Activated T-cell treated with anti-CD3 and anti-CD28 coated beads for 1 hour (primary cell): Measurements from ENCODE around the gene PRSS36.
"Not testable (repeated sequence)": the region's sequence is repeated elsewhere in the genome, so short reads cannot be mapped to it uniquely, and the experiment has no call there.

Source experiments
- DNase-seq: peaks from one replicate; pipeline ENCODE4 v3.0.0-alpha.2; 2020; ENCODE audit warnings: low read depth

PRSS36 gene

DNA sequence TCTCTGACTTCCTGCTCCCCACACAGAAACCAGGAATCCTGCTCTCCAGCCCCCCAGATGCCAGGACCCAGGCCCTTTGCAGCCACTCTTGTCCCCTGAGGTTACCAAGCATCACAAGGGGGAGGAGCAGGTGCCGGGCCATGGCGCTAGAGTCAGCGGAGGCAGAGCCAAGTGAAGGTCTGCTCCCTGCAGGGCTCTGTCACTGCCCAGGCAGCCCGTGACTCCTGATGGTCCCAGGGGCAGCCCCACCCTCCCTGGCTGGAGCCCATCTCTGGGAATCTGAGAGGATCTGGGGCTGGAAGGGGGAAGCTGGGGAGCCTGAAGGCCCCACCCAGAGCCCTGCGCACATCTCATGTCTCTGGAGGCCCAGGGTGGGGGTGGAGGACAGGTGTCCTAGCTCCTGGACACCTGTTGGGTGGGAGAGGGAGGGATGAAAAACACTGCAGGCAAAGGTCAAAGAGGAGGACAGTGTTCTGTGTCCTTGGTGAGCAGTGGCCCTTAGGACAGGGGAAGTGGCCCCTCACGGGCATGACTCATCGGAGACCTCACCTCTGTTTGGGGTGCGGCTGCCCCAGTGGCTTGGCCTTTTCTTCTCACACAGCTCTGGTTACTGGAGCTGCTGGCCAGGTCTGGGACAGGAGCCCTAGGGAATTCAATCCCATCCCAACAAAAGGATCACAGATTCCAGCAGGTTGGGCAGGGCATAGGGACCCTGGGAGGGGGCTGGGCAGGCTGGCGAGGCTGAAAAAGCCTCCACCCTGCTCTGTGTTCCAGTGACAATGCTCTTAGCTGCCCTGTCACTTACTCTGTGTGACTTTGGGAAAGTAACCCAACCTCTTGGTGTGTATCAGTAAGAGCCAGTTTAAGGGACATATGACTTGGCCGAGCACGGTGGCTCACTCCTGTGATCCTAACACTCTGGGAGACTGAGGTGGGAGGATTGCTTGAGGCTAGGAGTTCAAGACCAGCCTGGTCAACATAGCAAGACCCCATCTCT lies at the start of gene PRSS36:
Gene PRSS36 (minus strand): TSS at position 173 of the 997 bp plus-strand sequence. CDS start 31 bp downstream, at position 142.
- no peak for DNase-seq

DNA sequence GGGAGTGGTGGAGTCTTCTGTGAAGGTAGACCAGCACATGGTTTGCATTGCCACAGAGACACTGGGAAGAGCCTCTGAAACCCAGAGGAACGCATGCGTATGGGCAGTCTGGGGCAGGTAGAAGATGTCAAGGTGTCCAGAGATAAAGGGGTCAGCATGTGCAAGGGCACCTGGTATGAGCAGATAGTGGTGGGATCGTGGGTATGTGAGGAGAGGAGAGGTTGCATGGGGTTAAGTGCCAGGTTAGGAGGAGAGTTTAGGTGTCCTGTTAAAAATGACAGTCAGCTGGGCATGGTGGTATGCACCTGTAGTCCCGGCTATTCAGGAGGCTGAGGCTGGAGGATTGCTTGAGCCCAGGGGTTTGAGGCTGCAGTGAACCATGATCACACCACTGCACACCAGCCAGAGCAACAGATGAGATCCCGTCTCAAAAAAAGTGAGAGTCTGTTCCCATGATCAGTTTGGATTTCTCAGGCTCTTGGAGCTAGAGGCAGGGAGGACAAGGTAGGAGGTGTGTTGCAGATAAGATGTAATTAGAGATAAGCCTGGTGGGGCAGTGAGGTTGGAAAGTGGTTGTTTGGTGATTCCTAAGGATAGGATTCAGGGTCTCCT lies 49.7 kb upstream of the PRSS36 start:
- DNase-seq = no peak

DNA sequence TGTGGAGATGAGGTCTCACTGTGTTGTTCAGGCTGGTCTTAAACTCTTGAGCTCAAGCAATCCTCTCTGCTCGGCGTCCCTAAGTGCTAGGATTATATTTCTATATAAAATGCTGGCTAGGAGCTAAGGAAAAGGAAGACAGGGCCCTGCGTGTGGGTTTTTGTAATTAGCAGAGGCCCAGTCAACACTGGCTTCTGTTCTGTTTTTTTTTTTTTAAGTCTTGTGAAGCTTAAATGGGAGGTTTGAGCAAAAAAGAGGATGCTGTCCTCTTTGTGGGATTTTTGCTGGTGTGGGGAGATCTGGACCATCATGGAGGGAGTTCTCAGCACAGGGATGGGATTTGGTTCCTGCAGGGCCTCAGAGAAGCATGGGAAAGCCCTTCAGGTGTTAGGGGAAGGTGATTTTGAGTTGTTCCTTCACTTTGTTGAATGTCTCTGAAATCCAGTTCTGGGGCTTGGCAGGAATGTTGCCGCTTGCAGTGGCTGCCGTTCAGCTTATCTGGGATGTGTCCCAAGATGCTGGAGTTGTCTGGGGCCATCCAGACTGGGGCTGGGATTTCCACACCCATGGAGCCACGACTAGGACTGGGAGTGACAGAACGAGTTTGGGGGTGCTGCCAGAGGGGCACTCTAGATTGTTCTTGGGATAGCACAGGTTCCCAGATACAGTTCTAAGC lies 48.5 kb upstream of the PRSS36 start:
- DNase-seq = no peak

DNA sequence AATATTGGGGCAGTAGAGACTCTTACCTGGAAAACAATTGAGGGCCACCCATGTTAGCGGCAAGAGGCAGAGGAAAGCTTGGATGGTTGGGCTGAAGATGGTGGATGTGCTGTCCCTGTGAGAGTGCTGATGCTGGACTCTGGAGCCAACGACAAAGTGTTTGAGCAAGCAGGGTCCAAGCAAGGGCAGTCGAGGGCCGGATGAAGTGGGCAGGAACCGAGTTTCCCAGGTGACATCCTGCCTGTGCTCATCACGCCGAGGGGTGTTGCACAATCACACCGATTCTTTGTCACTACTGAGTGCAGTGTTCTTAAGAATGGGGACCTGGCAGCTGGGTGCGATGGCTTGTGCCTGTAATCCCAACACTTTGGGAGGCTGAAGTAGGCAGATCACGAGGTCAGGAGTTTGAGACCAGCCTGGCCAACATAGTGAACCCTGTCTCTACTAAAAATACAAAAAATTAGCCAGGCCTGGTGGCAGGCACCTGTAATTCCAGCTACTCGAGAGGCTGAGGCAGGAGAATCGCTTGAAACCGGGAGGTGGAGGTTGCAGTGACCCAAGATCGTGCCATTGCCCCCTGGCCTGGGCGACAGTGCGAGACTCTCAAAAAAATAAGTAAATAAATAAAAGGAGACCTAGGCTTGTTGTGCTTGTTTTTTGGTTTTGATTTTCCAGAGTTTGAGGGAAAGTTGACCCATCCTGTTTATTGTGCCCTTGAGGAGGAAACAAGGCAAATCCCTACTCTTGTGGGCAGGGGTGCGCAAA lies 46.6 kb upstream of the PRSS36 start:
- DNase-seq = no peak

DNA sequence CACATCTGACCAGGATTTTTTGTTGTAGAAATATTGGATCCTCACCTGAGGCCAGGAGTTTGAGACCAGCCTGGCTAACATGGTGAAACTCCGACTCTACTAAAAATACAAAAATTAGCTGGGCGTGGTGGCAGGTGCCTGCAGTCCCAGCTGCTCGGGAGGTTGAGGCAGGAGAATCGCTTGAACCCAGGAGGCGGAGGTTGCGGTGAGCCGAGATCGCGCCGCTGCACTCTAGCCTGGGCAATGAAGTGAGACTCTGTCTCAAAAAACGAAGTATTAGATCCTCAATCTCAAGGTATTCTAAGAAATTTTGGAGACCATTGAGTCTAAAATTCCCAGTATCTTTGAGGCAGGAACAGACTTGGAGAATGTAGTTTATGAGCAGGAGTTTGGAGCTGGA lies 46.0 kb upstream of the PRSS36 start:
- DNase-seq = not testable (repeated sequence)

DNA sequence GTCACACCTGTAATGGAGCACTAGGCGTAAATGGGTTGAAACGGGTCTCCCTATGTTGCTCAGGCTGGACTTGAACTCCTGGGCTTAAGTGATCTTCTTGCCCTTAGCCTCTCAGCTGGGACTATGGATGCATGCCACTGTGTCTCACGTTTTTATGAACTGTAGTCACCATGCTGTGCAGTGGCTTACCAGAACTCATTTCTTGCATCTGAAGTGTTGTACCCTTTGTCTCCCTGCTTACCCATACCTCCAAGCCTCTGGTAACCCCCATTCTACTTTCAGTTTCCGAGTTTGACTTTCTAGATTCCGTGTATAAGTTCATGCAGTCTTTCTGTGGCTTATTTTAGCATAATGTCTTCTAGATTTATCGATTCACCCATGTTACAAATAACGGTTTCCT lies 45.0 kb upstream of the PRSS36 start:
- no peak for DNase-seq

DNA sequence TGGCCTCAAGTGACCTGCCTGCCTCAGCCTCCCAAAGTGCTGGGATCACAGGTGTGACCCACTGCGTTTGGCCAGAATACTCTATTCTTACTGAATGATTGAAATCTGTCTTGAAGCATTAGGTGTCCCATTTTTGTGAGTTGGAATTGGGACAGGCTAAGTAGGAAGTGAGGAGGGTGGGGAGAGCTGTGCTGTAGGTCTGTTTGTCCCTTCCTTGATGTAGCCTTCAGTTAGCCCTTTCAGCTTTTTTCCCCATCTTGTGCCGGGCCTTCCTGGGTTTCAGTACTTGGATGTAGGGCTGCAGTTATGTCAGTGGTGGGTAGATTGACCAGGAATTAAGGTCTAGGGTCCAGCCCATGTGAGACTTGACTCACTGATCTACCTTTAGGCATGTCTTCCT lies 44.0 kb upstream of the PRSS36 start:
- DNase-seq = no peak

DNA sequence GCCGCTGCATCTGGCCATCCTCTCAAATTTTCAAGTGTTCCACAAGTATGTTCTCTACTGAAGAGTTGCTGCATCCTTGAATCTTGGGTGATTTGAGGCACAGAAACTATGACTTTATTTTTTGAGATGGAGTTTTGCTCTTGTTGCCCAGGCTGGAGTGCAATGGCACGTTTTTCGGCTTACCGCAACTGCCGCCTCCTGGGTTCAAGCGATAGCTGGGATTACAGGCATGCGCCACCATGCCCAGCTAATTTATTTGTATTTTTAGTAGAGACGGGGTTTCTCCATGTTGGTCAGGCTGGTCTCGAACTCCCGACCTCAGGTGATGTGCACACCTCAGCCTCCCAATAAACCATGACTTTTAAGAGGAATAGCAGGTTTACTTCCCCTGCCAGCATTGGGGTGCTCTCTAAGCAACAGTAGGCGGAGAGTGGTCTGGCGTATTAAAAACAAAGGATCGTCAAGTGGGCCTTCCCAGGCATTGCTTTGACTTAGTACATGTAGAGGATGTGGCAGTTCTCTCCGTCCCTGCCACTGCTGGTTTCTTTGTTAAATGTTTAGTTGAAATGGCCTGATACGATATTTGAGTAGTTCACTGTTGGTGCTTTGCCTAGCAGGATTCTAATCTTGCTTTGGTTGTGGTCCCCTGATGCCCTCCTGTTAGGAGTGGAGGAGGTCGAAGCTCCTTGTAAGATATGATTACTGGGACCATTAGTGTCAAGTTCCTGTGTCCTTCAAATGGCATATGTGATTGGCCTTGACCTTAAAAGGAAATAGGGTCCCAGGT lies 43.2 kb upstream of the PRSS36 start:
- DNase-seq = no peak

DNA sequence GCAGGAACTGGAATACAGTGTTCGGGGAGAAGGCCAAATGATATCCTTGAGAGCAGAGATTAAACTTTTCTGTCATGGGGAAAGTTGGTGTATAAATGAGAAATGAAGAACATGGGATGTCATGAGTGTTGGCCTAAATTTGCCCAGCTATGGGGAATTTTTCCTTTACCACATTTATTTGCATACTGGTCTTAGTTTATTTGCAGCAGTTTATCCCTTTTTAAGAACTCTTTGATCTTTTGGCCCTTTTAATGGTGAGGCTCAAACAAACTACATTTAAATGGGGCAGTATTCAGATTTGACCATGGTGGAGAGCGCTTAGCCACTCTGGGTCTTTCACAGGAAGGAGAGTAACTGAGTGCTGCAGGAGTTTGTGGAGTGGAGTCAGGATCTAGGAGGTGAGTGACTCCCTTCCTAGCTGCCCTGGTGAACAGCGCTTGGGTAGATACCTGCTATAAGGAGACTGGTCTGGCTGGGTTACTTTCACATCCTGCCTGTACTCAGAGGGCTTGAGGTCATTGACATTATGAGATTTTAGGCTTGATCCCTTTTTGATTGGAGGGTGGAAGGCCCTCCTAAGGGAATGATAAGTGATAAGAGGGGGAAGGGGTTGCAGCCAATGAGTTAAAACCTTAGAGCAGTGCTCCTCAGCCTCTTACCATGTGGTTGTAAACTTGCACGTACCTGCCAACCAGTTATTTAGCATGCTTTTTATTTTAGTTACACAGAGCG lies 42.0 kb upstream of the PRSS36 start:
- DNase-seq = no peak

DNA sequence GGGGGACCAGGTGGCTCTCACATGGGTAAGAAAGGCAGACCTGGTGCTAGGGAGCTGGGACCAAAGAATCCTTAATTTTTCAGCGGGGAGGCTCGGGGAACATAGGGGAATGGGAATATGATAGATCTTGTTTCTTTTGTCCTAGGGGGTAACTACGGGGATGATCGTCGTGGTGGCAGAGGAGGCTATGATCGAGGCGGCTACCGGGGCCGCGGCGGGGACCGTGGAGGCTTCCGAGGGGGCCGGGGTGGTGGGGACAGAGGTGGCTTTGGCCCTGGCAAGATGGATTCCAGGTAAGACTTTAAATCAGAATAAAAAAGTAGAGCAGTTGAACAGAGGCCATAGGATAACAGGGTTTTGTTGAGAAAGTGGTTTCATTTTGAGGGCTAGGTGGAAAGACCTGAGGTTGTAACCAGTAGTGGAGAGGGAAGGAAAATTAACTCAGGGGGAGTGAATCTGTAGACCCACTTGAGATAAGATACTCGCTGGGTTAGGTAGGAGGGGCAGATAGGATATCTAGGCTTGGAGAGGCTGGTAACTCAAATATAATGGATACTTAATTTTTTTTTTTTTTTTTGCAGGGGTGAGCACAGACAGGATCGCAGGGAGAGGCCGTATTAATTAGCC lies 41.1 kb upstream of the PRSS36 start:
- no peak for DNase-seq

DNA sequence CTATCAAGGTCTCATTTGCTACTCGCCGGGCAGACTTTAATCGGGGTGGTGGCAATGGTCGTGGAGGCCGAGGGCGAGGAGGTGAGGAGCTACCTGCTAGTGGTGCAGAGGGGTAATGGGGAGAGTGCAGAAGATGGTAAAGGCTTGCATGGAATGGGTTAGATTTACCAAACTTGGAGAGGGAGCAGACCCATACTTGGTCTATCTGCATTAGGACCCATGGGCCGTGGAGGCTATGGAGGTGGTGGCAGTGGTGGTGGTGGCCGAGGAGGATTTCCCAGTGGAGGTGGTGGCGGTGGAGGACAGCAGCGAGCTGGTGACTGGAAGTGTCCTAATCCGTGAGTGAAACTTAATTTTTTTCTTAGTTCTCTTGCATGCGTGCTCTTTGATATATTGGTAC lies 40.2 kb upstream of the PRSS36 start:
- DNase-seq = no peak

DNA sequence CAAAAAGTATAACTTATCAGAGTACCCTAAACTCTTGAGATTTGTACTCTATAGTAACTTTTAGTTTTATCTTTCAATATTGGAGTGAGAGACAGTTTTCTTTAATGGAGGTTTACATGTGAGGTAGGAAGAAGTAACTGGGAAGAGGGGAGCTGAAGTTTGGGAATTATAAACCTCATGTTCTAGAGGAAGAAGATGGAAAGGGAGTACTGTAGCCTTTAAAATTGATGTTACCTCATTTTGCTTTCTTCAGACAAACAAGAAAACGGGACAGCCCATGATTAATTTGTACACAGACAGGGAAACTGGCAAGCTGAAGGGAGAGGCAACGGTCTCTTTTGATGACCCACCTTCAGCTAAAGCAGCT lies 39.5 kb upstream of the PRSS36 start:
- DNase-seq = no peak

DNA sequence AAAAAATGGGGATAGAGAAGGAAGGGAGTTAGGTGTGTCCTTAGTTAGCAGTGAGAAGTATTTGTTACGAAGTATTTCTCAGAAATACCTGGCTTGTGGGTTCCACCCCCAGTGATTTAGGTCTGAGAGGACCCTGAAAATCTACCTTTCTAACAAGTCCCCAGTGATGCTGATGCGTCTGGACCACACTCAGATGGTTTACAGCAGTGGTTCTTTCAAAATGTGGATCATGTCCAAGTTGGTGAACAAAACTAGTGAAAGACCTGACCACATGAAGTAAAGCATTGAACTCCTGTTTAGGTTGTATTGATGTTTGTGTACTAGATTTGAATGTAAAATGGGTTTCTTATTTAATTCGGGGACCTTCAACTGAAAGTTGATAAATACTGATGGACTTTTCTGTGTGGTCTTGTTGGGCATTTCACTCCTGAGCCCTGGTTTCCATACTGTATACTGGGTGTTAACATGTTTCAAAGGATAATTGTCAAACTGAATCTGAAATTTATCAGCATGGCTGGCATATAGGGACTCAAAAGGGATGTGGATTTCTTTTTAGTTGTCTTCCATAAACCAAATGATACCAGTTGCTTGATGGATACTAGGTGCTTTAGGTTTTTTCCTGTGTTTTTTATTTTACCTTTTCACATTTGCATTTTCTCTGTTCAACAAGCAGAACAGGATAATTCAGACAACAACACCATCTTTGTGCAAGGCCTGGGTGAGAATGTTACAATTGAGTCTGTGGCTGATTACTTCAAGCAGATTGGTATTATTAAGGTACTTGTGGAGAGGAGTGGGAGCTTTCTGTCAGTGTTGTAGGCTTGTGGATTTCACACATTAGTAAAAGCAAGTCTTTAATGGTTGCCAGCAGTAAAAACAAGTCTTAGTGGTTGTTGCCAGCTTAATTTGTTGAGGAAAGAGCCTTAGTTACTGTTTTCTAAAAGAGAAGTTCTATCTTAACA lies 38.9 kb upstream of the PRSS36 start:
- no peak for DNase-seq

DNA sequence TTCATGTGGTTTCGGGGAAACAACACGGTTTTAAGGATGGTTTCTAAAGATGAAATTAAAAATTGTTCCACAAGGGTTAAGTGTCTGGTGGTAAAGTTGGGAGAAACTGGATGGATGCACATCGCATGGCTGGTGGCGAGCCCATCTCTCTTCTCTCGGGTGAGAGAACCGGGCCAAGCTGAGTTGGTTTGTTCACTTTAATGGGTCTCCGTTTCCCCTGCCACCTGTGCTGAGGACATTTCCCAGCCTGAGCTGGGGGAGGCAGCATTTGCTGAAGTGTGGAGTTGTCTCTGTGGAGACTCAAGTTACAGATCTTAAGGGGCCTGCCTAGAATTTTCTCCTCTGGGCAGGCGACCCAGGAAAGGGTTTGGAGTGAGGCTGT lies 37.9 kb upstream of the PRSS36 start:
- no peak for DNase-seq

DNA sequence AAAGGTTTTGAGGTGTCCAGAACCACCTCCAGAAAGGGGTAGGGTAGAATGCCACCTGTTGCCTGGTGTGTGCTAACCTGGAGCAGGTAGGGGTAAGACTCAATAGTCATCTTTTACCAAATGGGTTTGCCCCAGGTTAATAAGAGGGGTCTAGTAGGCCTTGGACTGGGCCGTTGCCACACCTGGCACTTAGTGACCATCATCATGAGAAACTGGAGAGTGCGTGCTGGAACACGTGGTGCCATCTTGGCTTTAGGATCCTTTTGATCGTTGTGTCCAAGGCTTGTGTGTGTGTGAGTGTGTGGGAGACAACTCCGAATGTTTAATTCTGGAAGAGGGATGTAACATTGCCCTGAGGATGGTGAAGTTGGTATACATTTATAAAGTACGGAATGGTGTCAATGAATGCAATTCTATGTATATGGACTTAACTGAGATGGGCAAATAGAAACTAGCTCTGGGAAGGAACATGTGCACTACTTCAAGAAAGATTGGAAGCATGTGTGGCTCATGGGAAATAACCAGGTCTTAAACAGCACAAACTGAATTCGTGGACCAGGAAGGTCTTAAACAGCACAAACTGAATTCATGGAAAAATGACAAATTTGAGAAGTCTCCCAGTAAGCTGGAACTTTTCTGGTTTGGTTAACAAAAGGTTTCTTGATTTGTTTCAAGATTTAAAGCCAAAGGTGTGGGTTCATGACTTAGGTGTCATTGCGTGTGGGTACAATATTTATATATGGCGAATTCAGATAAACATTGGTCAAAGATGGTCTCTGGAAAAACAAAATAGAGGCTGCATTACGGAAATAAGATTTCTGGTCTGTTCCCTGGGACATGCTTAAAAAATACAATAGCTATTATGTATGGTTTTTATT lies 37.3 kb upstream of the PRSS36 start:
- no peak for DNase-seq

DNA sequence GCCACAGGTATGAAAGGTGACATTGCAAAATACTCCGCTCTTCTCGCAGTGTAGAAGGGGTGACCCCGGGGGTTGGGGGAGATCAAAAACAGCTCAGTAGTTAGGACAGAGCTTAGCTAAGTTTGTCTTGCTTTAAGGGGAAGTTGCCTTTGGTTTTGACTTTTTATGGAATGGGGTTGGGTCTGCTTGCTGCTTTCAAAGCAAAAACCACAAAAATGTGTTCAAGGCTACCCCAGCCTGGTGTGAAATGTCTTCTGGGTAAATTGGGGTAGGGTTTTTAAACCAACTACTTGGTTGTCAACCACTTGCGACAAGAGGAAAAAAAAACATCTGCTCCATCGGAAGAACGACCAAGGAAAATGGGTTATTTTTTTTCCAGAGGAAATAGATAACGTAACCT lies 36.3 kb upstream of the PRSS36 start:
- no peak for DNase-seq

DNA sequence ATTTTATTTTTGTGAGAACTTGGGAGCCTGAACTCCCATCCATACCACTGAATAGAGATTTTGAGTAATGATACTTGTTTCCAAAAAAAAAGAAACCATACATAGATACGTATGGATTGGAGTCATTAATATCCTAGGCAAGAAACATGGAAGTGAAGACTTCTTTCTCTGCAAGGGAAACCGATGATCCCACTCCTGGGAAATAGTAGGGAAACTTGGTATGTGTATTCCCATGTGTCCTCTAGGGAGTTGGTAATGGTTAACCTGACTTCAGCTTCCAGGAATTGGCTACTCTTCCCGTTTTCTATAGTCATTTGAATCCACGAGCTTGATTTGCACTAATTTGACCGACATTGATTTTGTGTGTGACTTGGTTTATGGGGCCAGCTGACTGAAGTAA lies 35.5 kb upstream of the PRSS36 start:
- no peak for DNase-seq

DNA sequence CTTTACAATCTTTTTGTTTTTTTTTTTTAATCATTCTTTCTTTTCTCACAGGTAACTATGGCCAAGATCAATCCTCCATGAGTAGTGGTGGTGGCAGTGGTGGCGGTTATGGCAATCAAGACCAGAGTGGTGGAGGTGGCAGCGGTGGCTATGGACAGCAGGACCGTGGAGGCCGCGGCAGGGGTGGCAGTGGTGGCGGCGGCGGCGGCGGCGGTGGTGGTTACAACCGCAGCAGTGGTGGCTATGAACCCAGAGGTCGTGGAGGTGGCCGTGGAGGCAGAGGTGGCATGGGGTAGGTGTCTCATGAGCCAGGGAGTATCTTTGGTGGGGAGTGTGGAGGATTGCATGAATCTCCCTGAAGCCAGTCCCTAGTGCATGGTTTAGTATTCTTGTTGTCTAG lies 35.0 kb upstream of the PRSS36 start:
- no peak for DNase-seq
